Muscle of leg (tissue), 11 donors: ENCODE results near the gene GUK1. TPM values are rescaled to one million over a fixed set of nuclear protein-coding genes. Genes with fewer than 3 reads are reported as not detected.

Experiments
- DNase-seq: peaks from one replicate; pipeline ENCODE4 v3.0.0; 2013
- H3K27ac ChIP-seq: one replicate; pipeline ENCODE4 v1.5.1; 2013; ENCODE audit warnings: mild to moderate bottlenecking, low read length, control low read depth
- H3K27me3 ChIP-seq: one replicate; pipeline ENCODE4 v1.6.1; 2013; ENCODE audit warnings: low read length; ENCODE audit not compliant: control insufficient read depth, insufficient read depth
- H3K36me3 ChIP-seq: one replicate; pipeline ENCODE4 v1.6.1; 2013; ENCODE audit warnings: low read length; ENCODE audit not compliant: control insufficient read depth, insufficient read depth
- H3K4me1 ChIP-seq: one replicate; pipeline ENCODE4 v1.6.1; 2013; ENCODE audit warnings: low read length; ENCODE audit not compliant: control insufficient read depth, insufficient read depth
- H3K4me3 ChIP-seq: one replicate; pipeline ENCODE4 v1.5.1; 2013; ENCODE audit warnings: low read length, control low read depth
- H3K9me3 ChIP-seq: replicated peaks from 2 replicates; pipeline ENCODE4 v1.6.1; 2013; ENCODE audit warnings: low read depth, low read length; ENCODE audit not compliant: control insufficient read depth
- WGBS: methylation state at CpG from one replicate; pipeline ENCODE4 v1.1.5; 2013; ENCODE audit warnings: missing lambda C conversion rate; ENCODE audit not compliant: insufficient coverage; 5-methylcytosine and 5-hydroxymethylcytosine counted together
- polyA plus RNA-seq, 8 donors: library from polyadenylated mRNA; unstranded; fragments of 120-200 nt; gene quantifications; one replicate each; pipeline versions ENCODE4 v1.2.1 to v1.2.3, GENCODE V29; 2013; ENCODE audit warnings: inconsistent platforms in 1 of 8, low replicate concordance in 1 of 8; ENCODE audit not compliant: insufficient read length in 8 of 8, insufficient read depth in 1 of 8
- total RNA-seq: library from RNA; stranded (reverse); fragments of 120-200 nt; gene quantifications from one replicate; pipeline ENCODE4 v1.2.4, GENCODE V29; 2013

GUK1 gene
- total and polyA plus RNA-seq, 9 donors = 137 to 180 (median 170) TPM

- H3K4me1 ChIP-seq = peaks cover 46% of the 10 kb centered on the region
- no peak for DNase-seq
Observed at GRCh38 chr1:228161362-228161761, 21.3 kb downstream of the GUK1 start.

DNA sequence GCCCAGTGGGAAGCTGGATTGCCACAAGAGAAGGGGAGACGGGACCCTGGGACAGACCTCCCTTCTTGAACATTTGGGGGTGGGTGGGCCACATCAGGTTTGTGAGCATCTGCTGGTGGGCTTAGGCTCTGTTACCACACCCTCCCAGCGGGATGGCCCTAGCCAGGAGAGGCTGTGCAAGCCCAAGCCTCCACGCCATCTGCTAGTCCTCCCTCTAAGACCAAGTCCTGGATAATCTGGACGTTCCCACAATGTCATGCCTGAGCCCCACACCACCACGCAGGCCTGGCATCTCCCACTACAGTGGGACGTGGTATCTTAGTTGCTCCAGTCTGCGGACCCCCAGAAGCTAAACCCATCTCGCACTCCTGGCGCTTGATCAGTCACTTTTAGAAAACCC, 21.8 kb downstream of the GUK1 start:
- H3K36me3 ChIP-seq = no peaks in the 10 kb centered on the region
- peak overlapping the region; percentile 20 for H3K27ac ChIP-seq
- H3K27me3 ChIP-seq = peaks cover 37% of the 10 kb centered on the region
- H3K4me3 ChIP-seq = no peak overlapping the region
- DNase-seq = no peak
- H3K9me3 ChIP-seq = no peaks in the 10 kb centered on the region
- 64% methylated on average over 8 of the region's 9 CpGs for WGBS
- H3K4me1 ChIP-seq = peaks cover 51% of the 10 kb centered on the region

More at GRCh38 chr1:228161362-228161761, 21.3 kb downstream of the GUK1 start:
- H3K4me3 ChIP-seq = no peak overlapping the region
- no peaks in the 10 kb centered on the region for H3K9me3 ChIP-seq
- WGBS = 53% methylated on average over 2 of the region's 7 CpGs
- peaks cover 42% of the 10 kb centered on the region for H3K27me3 ChIP-seq
- H3K36me3 ChIP-seq = no peaks in the 10 kb centered on the region
- H3K27ac ChIP-seq = peak overlapping the region; percentile 20

DNA sequence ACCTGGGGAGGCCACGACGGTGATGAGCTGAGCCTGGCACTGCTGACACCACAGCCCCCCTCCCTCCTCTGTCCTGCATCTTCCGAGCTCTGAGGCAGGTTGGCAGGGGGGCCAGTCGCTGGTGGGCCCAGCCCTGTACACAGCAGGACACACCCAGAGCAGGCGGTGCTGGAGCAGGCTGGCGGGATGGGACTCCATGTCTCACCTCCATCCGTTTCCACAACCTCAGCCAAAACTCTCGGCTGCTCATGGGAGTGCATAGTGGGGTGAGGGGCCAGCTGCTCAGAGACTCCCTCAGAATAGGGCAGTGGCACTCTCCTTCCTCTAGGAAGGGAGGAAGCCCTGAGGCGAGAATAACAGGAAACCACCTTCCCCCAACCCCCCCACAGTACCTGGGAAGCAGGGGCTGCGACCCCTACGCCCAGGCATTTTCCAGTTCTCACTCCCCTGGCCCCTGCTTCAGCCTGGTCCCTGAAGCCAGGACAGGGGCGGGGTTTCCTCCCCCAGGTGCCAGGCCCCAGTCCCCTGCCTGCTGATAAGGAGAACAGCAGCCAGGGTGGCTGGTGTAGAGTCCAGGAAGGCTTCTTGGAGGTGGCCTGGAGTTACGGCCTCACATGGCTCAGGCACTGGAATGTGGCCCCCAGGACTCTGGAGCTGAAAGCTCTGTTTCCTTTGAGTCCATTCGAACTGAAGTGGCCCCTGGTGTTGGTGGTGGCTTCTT, 22.4 kb downstream of the GUK1 start:
- Histone ChIP-seq H3K27ac (peak overlapping the region; percentile 74), H3K4me3 (no peak overlapping the region), H3K27me3 (peaks cover 32% of the 10 kb centered on the region), H3K9me3 (no peaks in the 10 kb centered on the region), H3K36me3 (no peaks in the 10 kb centered on the region), H3K4me1 (peaks cover 52% of the 10 kb centered on the region)
- DNase-seq = peak; percentile 78
- 37% methylated on average over 3 of the region's 14 CpGs for WGBS

DNA sequence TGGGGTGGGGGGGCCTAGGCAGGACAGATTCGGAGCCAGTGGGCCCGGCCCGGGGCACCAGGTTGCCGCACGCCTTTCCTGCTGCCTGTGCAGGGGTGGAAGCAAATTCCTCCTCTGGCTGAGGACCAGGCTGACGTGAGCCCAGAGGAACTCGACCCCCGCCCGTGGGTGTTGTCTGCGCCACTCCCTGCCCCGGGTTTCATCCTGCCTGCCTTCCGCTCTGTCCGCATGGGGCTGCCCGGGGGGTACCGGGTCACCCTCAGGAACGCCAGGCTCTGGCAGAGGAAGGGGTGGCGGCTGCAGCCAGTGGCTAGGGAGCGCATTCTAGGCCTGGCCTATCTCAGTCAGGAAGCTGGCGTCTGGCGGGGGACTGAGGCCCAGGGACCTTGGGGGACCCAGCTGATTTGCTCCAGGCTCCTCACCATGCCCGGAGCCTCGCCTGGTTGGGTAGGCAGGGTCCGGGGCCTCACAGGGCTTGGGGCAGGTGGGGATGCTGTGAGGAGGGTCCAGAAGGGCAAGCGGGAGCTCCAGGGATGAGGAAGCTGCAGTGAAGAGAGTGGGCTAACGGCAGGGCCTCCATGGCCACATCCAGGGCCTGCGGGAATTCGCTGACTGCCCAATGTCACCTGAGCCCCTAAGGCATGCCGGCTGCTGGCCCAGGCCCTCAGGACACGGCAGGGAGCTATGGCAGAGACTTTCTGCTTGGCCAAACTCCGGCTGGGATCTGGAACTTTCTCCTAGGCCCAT, 23.1 kb downstream of the GUK1 start:
- H3K4me1 ChIP-seq = peaks cover 51% of the 10 kb centered on the region
- peaks cover 25% of the 10 kb centered on the region for H3K27me3 ChIP-seq
- 59% methylated on average over 28 of the region's 30 CpGs for WGBS
- peak overlapping the region; percentile 74 for H3K27ac ChIP-seq
- no peaks in the 10 kb centered on the region for H3K9me3 ChIP-seq
- H3K4me3 ChIP-seq = no peak overlapping the region
- peak; percentile 64 for DNase-seq
- H3K36me3 ChIP-seq = no peaks in the 10 kb centered on the region

- WGBS = 88% methylated on average over 8 of the region's 10 CpGs
- Histone ChIP-seq H3K4me3 (no peak overlapping the region), H3K27ac (no peak overlapping the region), H3K9me3 (no peaks in the 10 kb centered on the region), H3K4me1 (peaks cover 47% of the 10 kb centered on the region), H3K27me3 (peaks cover 20% of the 10 kb centered on the region), H3K36me3 (peaks cover 3% of the 10 kb centered on the region)
- DNase-seq = no peak
Observed at GRCh38 chr1:228163776-228164519, 23.9 kb downstream of the GUK1 start.

DNA sequence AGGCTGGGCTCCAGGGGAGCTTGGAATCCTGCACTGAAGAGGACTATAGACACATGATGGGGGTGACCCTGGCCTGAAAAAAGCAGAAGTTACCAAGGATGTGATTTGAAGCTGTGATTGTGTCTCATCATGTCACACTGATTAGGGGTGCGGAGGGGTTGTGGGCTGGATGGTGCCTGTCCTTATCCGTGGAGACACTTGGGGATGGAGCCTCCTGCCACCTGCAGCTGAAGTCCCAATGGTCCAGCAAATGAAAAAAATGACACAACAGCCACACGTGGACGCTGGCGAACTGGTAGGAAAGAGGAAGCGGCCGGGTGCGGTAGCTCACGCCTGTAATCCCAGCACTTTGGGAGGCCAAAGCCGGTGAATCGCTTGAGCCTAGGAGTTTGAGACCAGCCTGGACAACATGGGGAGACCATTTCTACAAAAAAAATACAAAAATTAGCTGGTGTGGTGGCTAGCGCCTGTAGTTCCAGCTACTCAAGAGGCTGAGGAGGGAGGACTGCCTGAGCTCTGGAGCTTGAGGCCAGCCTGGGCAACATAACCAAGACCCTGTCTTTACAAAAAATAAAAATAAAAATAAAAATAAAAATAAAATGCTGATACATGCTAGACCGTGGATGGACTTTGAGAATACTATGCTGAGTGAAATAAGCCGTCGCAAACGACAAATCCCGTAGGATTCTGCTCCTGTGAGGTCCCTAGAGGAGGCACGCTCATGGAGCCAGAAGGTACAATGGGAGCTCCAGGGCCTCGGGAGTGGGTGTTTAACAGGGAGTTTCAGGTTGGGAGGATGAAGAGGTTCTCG, 24.7 kb downstream of the GUK1 start:
- Histone ChIP-seq H3K4me3 (peak overlapping the region; percentile 52), H3K27me3 (peaks cover 12% of the 10 kb centered on the region), H3K4me1 (peaks cover 43% of the 10 kb centered on the region), H3K36me3 (peaks cover 3% of the 10 kb centered on the region), H3K9me3 (no peaks in the 10 kb centered on the region), H3K27ac (peak overlapping the region; percentile 95)
- DNase-seq = peak; percentile 43
- 48% methylated on average over 17 of the region's 20 CpGs for WGBS

DNA sequence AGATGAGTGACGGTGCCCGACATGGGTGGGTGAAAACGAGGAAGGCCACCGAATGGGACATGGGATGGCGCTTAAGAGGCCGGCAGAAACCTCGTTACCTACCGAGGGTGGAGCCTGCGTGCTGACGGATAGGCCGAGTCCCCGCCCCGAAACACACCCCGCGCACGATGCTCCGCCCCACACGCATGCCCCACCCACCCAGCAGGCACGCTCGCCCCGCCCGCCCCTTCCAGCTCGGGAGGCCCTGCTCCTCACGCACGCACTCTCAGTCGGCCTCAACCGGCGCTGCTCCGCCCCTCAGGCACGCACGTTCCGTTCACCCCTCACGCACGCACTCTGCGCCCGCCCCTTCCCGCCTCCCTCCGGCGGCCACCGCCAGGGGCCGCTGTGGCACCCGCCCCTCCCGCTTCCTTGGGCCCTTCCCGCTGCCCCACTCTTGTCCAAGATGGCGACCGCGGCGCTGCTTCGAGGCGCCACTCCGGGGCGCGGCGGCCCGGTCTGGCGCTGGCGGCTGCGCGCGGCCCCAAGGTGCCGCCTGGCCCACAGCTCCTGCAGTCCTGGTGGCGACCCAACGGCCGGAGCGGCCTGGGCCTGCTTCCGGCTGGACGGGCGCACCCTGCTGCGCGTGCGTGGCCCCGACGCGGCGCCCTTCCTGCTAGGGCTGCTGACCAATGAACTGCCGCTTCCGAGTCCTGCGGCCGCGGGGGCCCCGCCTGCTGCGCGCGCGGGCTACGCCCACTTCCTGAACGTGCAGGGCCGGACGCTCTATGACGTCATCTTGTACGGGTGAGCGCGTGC, 25.5 kb downstream of the GUK1 start, which contains the start of gene IBA57:
Gene IBA57, plus strand, starts transcription at position 433 of the 798 bp plus-strand sequence. Its CDS starts 13 bp downstream, at position 446.
- Histone ChIP-seq H3K27ac (peak within 1 kb of the TSS; percentile 98), H3K4me3 (peak within 1 kb of the TSS; percentile 71), H3K4me1 (peaks cover 43% of the 10 kb centered on the region), H3K9me3 (no peaks in the 10 kb centered on the region), H3K36me3 (peaks cover 7% of the 10 kb centered on the region), H3K27me3 (peaks cover 4% of the 10 kb centered on the region)
- WGBS = under 1% methylated on average over 88 of the region's 93 CpGs
- peak; percentile 99 for DNase-seq

GRCh38 chr1:228166170-228166936, 26.3 kb downstream of the GUK1 start:
- peak; percentile 88 for DNase-seq
- Histone ChIP-seq H3K27me3 (peaks cover 4% of the 10 kb centered on the region), H3K27ac (peak overlapping the region; percentile 98), H3K9me3 (no peaks in the 10 kb centered on the region), H3K4me3 (peak overlapping the region; percentile 71), H3K36me3 (peaks cover 8% of the 10 kb centered on the region), H3K4me1 (peaks cover 42% of the 10 kb centered on the region)
- WGBS = 0% methylated on average over 12 of the region's 26 CpGs
